Neuronal stem cell (in vitro differentiated cells): ENCODE results near the gene LRRC51.

Source experiments
- DNase-seq: peaks from one replicate; pipeline ENCODE4 v3.0.0-alpha.2; 2013; ENCODE audit warnings: low spot score
- H2AFZ ChIP-seq: one replicate; pipeline ENCODE4 v1.6.1; 2013; ENCODE audit warnings: mild to moderate bottlenecking, low read length, inconsistent platforms
- H2AK5ac ChIP-seq: 2 replicates; pipeline ENCODE4 v1.6.1; 2013; ENCODE audit warnings: low read depth, mild to moderate bottlenecking, inconsistent platforms, low read length, moderate library complexity, mixed read lengths
- H2BK120ac ChIP-seq: 2 replicates; pipeline ENCODE4 v1.6.1; 2013; ENCODE audit warnings: low read depth, mild to moderate bottlenecking, inconsistent platforms, low read length, moderate library complexity, mixed read lengths
- H2BK12ac ChIP-seq: one replicate; pipeline ENCODE4 v1.6.1; 2013; ENCODE audit warnings: low read length, inconsistent platforms
- H2BK15ac ChIP-seq: 2 replicates; pipeline ENCODE4 v1.6.1; 2013; ENCODE audit warnings: mild to moderate bottlenecking, low read length, inconsistent platforms, mixed read lengths
- H2BK5ac ChIP-seq: one replicate; pipeline ENCODE4 v1.6.1; 2013; ENCODE audit warnings: inconsistent platforms, mild to moderate bottlenecking, low read length, moderate library complexity
- H3K14ac ChIP-seq: one replicate; pipeline ENCODE4 v1.6.1; 2013; ENCODE audit warnings: low read length, inconsistent platforms
- H3K18ac ChIP-seq: 2 replicates; pipeline ENCODE4 v1.6.1; 2013; ENCODE audit warnings: low read length, inconsistent platforms
- H3K23ac ChIP-seq: 2 replicates; pipeline ENCODE4 v1.6.1; 2013; ENCODE audit warnings: low read depth, mild to moderate bottlenecking, mixed read lengths, low read length, inconsistent platforms; ENCODE audit not compliant: poor library complexity
- H3K27ac ChIP-seq: replicated peaks from 3 replicates; pipeline ENCODE4 v1.5.1; 2013; ENCODE audit warnings: low read length, inconsistent platforms
- H3K27me3 ChIP-seq, 3 experiments: 2 replicates each; pipeline ENCODE4 v1.6.1; 2013; ENCODE audit warnings: low read length in 3 of 3, mild to moderate bottlenecking in 2 of 3, inconsistent platforms in 1 of 3, low read depth in 1 of 3, mixed read lengths in 1 of 3, moderate library complexity in 1 of 3; ENCODE audit not compliant: control insufficient read depth in 3 of 3, insufficient read depth in 3 of 3
- H3K36me3 ChIP-seq, 2 donors: replicated peaks in 1 of 2; 2 replicates each; pipeline ENCODE4 v1.6.1; 2013; ENCODE audit warnings: low read length in 2 of 2; ENCODE audit not compliant: control insufficient read depth in 2 of 2, insufficient read depth in 2 of 2
- H3K4ac ChIP-seq: 2 replicates; pipeline ENCODE4 v1.6.1; 2013; ENCODE audit warnings: inconsistent platforms, mild to moderate bottlenecking, low read length, moderate library complexity
- H3K4me1 ChIP-seq, 2 donors: 1 replicate in 1 of 2; 2 replicates in 1 of 2; pipeline ENCODE4 v1.6.1; 2013; ENCODE audit warnings: low read length in 2 of 2, low read depth in 1 of 2; ENCODE audit not compliant: control insufficient read depth in 2 of 2, insufficient read depth in 1 of 2
- H3K4me2 ChIP-seq: one replicate; pipeline ENCODE4 v1.6.1; 2013; ENCODE audit warnings: mild to moderate bottlenecking, low read length, inconsistent platforms; ENCODE audit not compliant: insufficient read depth, poor library complexity, severe bottlenecking
- H3K4me3 ChIP-seq, 2 donors: 2 replicates each; pipeline ENCODE4 v1.5.1; 2013; ENCODE audit warnings: low read length in 2 of 2, mild to moderate bottlenecking in 2 of 2, inconsistent platforms in 1 of 2, moderate library complexity in 1 of 2
- H3K79me1 ChIP-seq: one replicate; pipeline ENCODE4 v1.6.1; 2013; ENCODE audit warnings: low read depth, mild to moderate bottlenecking, inconsistent platforms, low read length, moderate library complexity
- H3K9ac ChIP-seq: one replicate; pipeline ENCODE4 v1.6.1; 2013; ENCODE audit warnings: mild to moderate bottlenecking, low read depth, low read length, inconsistent platforms; ENCODE audit not compliant: poor library complexity
- H3K9me3 ChIP-seq, 2 donors: replicated peaks in 1 of 2; 2 replicates each; pipeline versions ENCODE3 to v1.6.1; 2013; ENCODE audit warnings: low read length in 2 of 2, mild to moderate bottlenecking in 2 of 2, inconsistent platforms in 1 of 2, low read depth in 1 of 2, mixed read lengths in 1 of 2, moderate library complexity in 1 of 2; ENCODE audit not compliant: control insufficient read depth in 2 of 2, insufficient read depth in 1 of 2
- H4K8ac ChIP-seq: one replicate; pipeline ENCODE4 v1.6.1; 2013; ENCODE audit warnings: low read depth, mild to moderate bottlenecking, inconsistent platforms, low read length, moderate library complexity
- H4K91ac ChIP-seq: one replicate; pipeline ENCODE4 v1.6.1; 2013; ENCODE audit warnings: low read length, low read depth, mild to moderate bottlenecking, inconsistent platforms; ENCODE audit not compliant: poor library complexity
- WGBS, 2 donors: extraction: QIAGEN DNeasy Blood & Tissue Kit; methylation state at CpG; one replicate each; pipeline ENCODE4 v1.1.7; 2013; ENCODE audit warnings: missing lambda C conversion rate in 2 of 2, mixed read lengths in 1 of 2; ENCODE audit not compliant: insufficient read length in 2 of 2, insufficient replicate concordance in 1 of 2; ENCODE audit errors: extremely low coverage in 2 of 2; 5-methylcytosine and 5-hydroxymethylcytosine counted together

LRRC51 gene

DNA sequence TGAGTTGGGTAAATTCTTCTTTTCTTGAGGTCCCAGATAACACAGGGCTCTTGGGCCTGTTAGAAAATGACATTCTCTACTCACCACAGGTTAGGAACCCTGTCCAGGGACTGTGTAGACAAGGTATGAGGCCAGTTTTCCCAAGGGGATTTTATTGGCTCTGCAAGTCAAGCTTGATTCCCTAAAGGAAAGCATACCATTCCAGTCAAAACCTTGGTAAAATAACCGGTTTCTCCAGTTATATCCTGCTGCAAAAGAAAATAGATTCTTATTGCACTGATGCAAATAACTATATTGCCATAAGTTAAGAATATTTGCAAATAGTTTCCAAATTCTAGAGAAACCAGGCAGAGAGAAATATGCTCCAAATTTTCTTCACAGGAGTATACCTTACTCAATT lies 45.3 kb downstream of the LRRC51 start:
- H4K8ac ChIP-seq = no peak overlapping the region
- no peak overlapping the region for H3K4me2 ChIP-seq
- no peak overlapping the region for H2BK15ac ChIP-seq
- H3K79me1 ChIP-seq = no peaks in the 10 kb centered on the region
- no peak overlapping the region for H4K91ac ChIP-seq
- H3K9ac ChIP-seq = no peak overlapping the region
- no CpG with 5 or more reads among the region's 1 CpG for WGBS, 2 donors
- H3K14ac ChIP-seq = no peak overlapping the region
- H3K27ac ChIP-seq = no peak overlapping the region
- no peaks in the 10 kb centered on the region for H3K27me3 ChIP-seq
- H3K9me3 ChIP-seq = peaks cover 0 to 8% of the 10 kb centered on the region in 2 donors
- no peak overlapping the region for H3K18ac ChIP-seq
- H3K4ac ChIP-seq = no peak overlapping the region
- H2AFZ ChIP-seq = no peak overlapping the region
- no peak overlapping the region for H2BK5ac ChIP-seq
- no peak for DNase-seq
- H3K4me1 ChIP-seq = no peaks in the 10 kb centered on the region
- H2BK120ac ChIP-seq = no peak overlapping the region
- no peaks in the 10 kb centered on the region for H3K36me3 ChIP-seq
- no peak overlapping the region for H2AK5ac ChIP-seq
- no peak overlapping the region for H2BK12ac ChIP-seq
- no peak overlapping the region for H3K4me3 ChIP-seq
- H3K23ac ChIP-seq = no peak overlapping the region

DNA sequence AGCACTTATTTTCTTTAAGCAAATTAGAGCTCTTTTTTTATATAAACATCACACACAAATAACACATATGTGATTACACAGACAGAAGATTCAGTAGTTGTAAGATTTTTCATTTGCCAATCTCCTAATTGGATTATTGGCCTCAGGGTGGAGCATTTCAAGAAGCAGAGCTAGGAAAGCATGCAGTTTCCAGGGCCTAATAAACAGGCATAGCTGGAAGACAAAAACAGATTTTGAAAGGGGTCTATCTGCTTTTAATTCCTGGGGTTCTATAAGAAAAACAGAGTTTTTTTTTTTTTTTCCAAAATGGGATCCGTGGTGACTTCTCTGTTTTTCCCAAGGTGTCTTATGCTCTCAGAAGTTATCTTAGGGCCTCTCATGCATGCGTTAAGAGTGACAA lies 47.3 kb downstream of the LRRC51 start:
- H3K9me3 ChIP-seq = peaks cover 0 to 8% of the 10 kb centered on the region in 2 donors
- no peak overlapping the region for H4K91ac ChIP-seq
- no CpG with 5 or more reads among the region's 2 CpGs for WGBS, 2 donors
- H3K9ac ChIP-seq = no peak overlapping the region
- H3K4me2 ChIP-seq = no peak overlapping the region
- no peak overlapping the region for H3K27ac ChIP-seq
- no peaks in the 10 kb centered on the region for H3K36me3 ChIP-seq
- H2AFZ ChIP-seq = no peak overlapping the region
- H3K4me1 ChIP-seq = no peaks in the 10 kb centered on the region
- H2BK5ac ChIP-seq = no peak overlapping the region
- no peak overlapping the region for H2AK5ac ChIP-seq
- H3K27me3 ChIP-seq = peaks cover 0 to 6% (median under 1%) of the 10 kb centered on the region in 3 experiments
- H3K4me3 ChIP-seq = no peak overlapping the region
- H3K79me1 ChIP-seq = no peaks in the 10 kb centered on the region
- no peak overlapping the region for H4K8ac ChIP-seq
- DNase-seq = no peak
- H3K14ac ChIP-seq = no peak overlapping the region
- H2BK120ac ChIP-seq = no peak overlapping the region
- no peak overlapping the region for H3K4ac ChIP-seq
- H2BK15ac ChIP-seq = no peak overlapping the region
- no peak overlapping the region for H2BK12ac ChIP-seq
- H3K23ac ChIP-seq = no peak overlapping the region
- H3K18ac ChIP-seq = no peak overlapping the region

DNA sequence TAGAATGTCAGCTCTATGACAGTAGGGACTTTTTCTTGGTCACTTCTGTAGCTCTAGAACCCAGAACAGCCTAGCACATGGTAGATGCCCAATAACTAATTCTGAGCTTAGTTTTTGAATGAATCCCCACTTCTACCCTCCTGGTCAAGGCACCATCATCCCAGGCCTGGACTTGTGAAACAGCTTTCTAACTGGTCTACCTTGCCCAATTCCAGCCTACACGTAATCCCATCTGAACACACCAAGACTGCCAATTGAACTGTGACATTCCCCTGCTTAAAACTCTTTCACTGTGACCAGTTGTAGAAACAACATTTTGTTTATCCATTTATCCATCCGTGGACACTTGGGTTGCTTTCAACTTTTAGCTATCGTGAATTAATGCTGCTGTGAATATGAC lies 48.7 kb downstream of the LRRC51 start:
- no peak for DNase-seq
- H2AFZ ChIP-seq = no peak overlapping the region
- no peak overlapping the region for H2BK12ac ChIP-seq
- no peaks in the 10 kb centered on the region for H3K36me3 ChIP-seq
- no CpG with 5 or more reads among the region's 3 CpGs for WGBS, 2 donors
- no peak overlapping the region for H3K4me2 ChIP-seq
- H3K27me3 ChIP-seq = peaks cover 0 to 10% (median 2%) of the 10 kb centered on the region in 3 experiments
- no peak overlapping the region for H4K8ac ChIP-seq
- H2BK15ac ChIP-seq = no peak overlapping the region
- no peak overlapping the region for H2BK5ac ChIP-seq
- H3K18ac ChIP-seq = no peak overlapping the region
- no peaks in the 10 kb centered on the region for H3K4me1 ChIP-seq
- H3K23ac ChIP-seq = no peak overlapping the region
- no peaks in the 10 kb centered on the region for H3K79me1 ChIP-seq
- no peak overlapping the region for H3K4me3 ChIP-seq
- H2AK5ac ChIP-seq = no peak overlapping the region
- H4K91ac ChIP-seq = no peak overlapping the region
- no peak overlapping the region for H2BK120ac ChIP-seq
- no peak overlapping the region for H3K27ac ChIP-seq
- H3K9ac ChIP-seq = no peak overlapping the region
- peaks cover 0 to 8% of the 10 kb centered on the region in 2 donors for H3K9me3 ChIP-seq
- no peak overlapping the region for H3K4ac ChIP-seq
- no peak overlapping the region for H3K14ac ChIP-seq

- DNase-seq = no peak
- no peak overlapping the region for H2BK5ac ChIP-seq
- H2AK5ac ChIP-seq = no peak overlapping the region
- H3K4ac ChIP-seq = no peak overlapping the region
- no CpG with 5 or more reads among the region's 2 CpGs for WGBS, 2 donors
- no peak overlapping the region for H3K23ac ChIP-seq
- H3K4me3 ChIP-seq = no peak overlapping the region
- H3K79me1 ChIP-seq = peaks cover 2% of the 10 kb centered on the region
- no peaks in the 10 kb centered on the region for H3K36me3 ChIP-seq
- peaks cover 0 to 8% of the 10 kb centered on the region in 2 donors for H3K9me3 ChIP-seq
- no peak overlapping the region for H2AFZ ChIP-seq
- no peak overlapping the region for H3K9ac ChIP-seq
- H3K14ac ChIP-seq = no peak overlapping the region
- no peaks in the 10 kb centered on the region for H3K4me1 ChIP-seq
- H3K27ac ChIP-seq = no peak overlapping the region
- no peak overlapping the region for H4K91ac ChIP-seq
- no peak overlapping the region for H2BK12ac ChIP-seq
- no peak overlapping the region for H3K18ac ChIP-seq
- H2BK15ac ChIP-seq = no peak overlapping the region
- no peak overlapping the region for H4K8ac ChIP-seq
- H3K27me3 ChIP-seq = peaks cover 0 to 10% (median 2%) of the 10 kb centered on the region in 3 experiments
- no peak overlapping the region for H2BK120ac ChIP-seq
- no peak overlapping the region for H3K4me2 ChIP-seq
These were observed 52.0 kb downstream of the LRRC51 start for GRCh38 chr11:72132646-72133045.
